Measurements from ENCODE around the gene CDH13. TPM values are rescaled to one million over a fixed set of nuclear protein-coding genes. Genes with fewer than 3 reads are reported as not detected.

Gene CDH13
- total and polyA plus RNA-seq, 9 of the 15 experiments (the other 6 are each of a cell fraction or from before 2014, with no cell fraction given), result 0.03 TPM; not detected in 8

- TF ChIP-seq NRF1 (conservative IDR thresholded peaks at IDR 0.05 in 1 of 2, IDR thresholded peaks at IDR 0.05 in 1 of 2) (peak; percentile 63 to 65), POLR2G (IDR thresholded peaks at IDR 0.05; ENCODE audit: low read depth, low read length) (peak; percentile 88), ZNF3 (CRISPR knock-in tag; IDR thresholded peaks at IDR 0.05) (no peak), DPF2 (IDR thresholded peaks at IDR 0.05) (no peak), ZBTB1 (CRISPR knock-in tag; IDR thresholded peaks at IDR 0.05; ENCODE audit: borderline replicate concordance, low read depth) (no peak), NFATC3 (IDR thresholded peaks at IDR 0.05) (no peak), HCFC1 (IDR thresholded peaks at IDR 0.05; ENCODE audit: low read depth, low read length) (peak; percentile 94), CBX2 (IDR thresholded peaks at IDR 0.05; ENCODE audit: insufficient read depth, low read length, poor library complexity, severe bottlenecking) (no peak), ID3 (CRISPR knock-in tag; IDR thresholded peaks at IDR 0.05) (no peak), ID3 (tag; IDR thresholded peaks at IDR 0.05) (no peak), ZNF12 (CRISPR knock-in tag; IDR thresholded peaks at IDR 0.05) (no peak), KDM4B (IDR thresholded peaks at IDR 0.05; ENCODE audit: borderline replicate concordance in 2 of 2, low read depth in 1 of 2) (0 out of 4 replicates have a peak, but pooled peaks of 1 of the 2 experiments have one; percentile 34), MED1 (CRISPR knock-in tag; IDR thresholded peaks at IDR 0.05; ENCODE audit: borderline replicate concordance) (no peak), TFE3 (CRISPR knock-in tag; IDR thresholded peaks at IDR 0.05) (no peak), ZBTB11 (CRISPR knock-in tag; IDR thresholded peaks at IDR 0.05) (peak in 1 of 3 experiments; percentile 67; a peak in 2 of 6 replicates), ZNF511 (CRISPR knock-in tag; IDR thresholded peaks at IDR 0.05) (0 out of 2 replicates have a peak, but pooled peaks have one; percentile 18), ZZZ3 (IDR thresholded peaks at IDR 0.05) (no peak), NR4A1 (CRISPR knock-in tag; IDR thresholded peaks at IDR 0.05) (no peak), NR4A1 (tag; IDR thresholded peaks at IDR 0.05) (no peak), BMI1 (IDR thresholded peaks at IDR 0.05; ENCODE audit: low read length) (no peak), SIRT6 (IDR thresholded peaks at IDR 0.05; ENCODE audit: low read depth, low read length) (no peak), MCM7 (IDR thresholded peaks at IDR 0.05) (no peak), NCOA6 (IDR thresholded peaks at IDR 0.05) (no peak)
Measured at GRCh38 chr16:83807710-83808572, 1181.2 kb downstream of the CDH13 start, which contains the start of gene HSBP1 (continued).

All from K562 (cell line).